HepG2 (cell line): ENCODE results near the gene L3MBTL4. TPM values are rescaled to one million over a fixed set of nuclear protein-coding genes. Genes with fewer than 3 reads are reported as not detected.

Experiments used
- ATAC-seq: fragments of 200-7000 bp; cut with Tn5 transposase; 3 replicates; pipeline ENCODE4 v1.9.1; 2020; ENCODE audit warnings: mild to moderate bottlenecking, moderate library complexity
- BruUV-seq: library from RNA; stranded (reverse); fragments of 400-500 nt; replicated peaks from 2 replicates; lab custom pipeline; 2021; lab: Mats Ljungman, UMichigan
- CTCF ChIA-PET: fragments of 300-600 bp; formaldehyde crosslinking; extraction: SDS; loops from one replicate; lab custom pipeline; 2021; ENCODE audit warnings: low total read pairs, inconsistent platforms, low intra/inter-chr PET ratio; lab: Yijun Ruan, JAX
- POLR2A ChIA-PET: fragments of 350-600 bp; sonication (Branson Sonifier 250); formaldehyde crosslinking; loops from one replicate; lab custom pipeline; 2020; ENCODE audit warnings: antibody characterized with exemption, inconsistent platforms; lab: Yijun Ruan, JAX
- DNase-seq: peaks from one replicate; pipeline ENCODE4 v3.0.0-alpha.2; 2015; ENCODE audit warnings: low spot score
- FAIRE-seq: peaks from 3 replicates; lab custom pipeline; 2011; peaks lifted over from hg19 to GRCh38; lab: Jason Lieb, UNC
- H2AFZ ChIP-seq: one replicate; pipeline ENCODE4 v1.6.1; 2011; ENCODE audit warnings: low read length, inconsistent platforms
- H3K27ac ChIP-seq: fragments of 300-600 bp; 3 replicates; pipeline ENCODE4 v1.8.0; 2011; ENCODE audit warnings: mixed run types, mild to moderate bottlenecking, mixed read lengths, low read length, inconsistent platforms; ENCODE audit not compliant: insufficient read depth; ENCODE audit errors: extremely low read length
- H3K27me3 ChIP-seq, 2 experiments: fragments of 200-600 bp in 1 of 2; 2 replicates in 1 of 2; 3 replicates in 1 of 2; pipeline versions ENCODE4 v1.6.0 to v1.8.0; 2011; ENCODE audit warnings: low read length in 2 of 2, mild to moderate bottlenecking in 2 of 2, moderate library complexity in 2 of 2, inconsistent platforms in 1 of 2; ENCODE audit not compliant: insufficient read depth in 2 of 2, control insufficient read depth in 1 of 2
- H3K36me3 ChIP-seq, 2 experiments: fragments of 200-600 bp in 1 of 2; replicated peaks in 1 of 2; 2 replicates in 1 of 2; 3 replicates in 1 of 2; pipeline versions ENCODE4 v1.5.1 to v1.8.0; 2011; ENCODE audit warnings: low read length in 2 of 2, inconsistent platforms in 1 of 2; ENCODE audit not compliant: insufficient read depth in 2 of 2, control insufficient read depth in 1 of 2
- H3K4me1 ChIP-seq: 2 replicates; pipeline ENCODE4 v1.5.1; 2012; ENCODE audit warnings: low read length, inconsistent platforms; ENCODE audit not compliant: insufficient read depth
- H3K4me2 ChIP-seq: 2 replicates; pipeline ENCODE4 v1.6.0; 2011; ENCODE audit warnings: low read depth, low read length, inconsistent platforms
- H3K4me3 ChIP-seq, 3 experiments: fragments of 200-600 bp in 1 of 3; sonication (generic), shearing (Covaris generic) in 1 of 3; replicated peaks in 1 of 3; 2 replicates each; pipeline ENCODE4 v1.5.1; 2011 to 2016; ENCODE audit warnings: low read length in 3 of 3, inconsistent platforms in 2 of 3, low read depth in 2 of 3, mild to moderate bottlenecking in 2 of 3, control low read depth in 1 of 3, mixed read lengths in 1 of 3; ENCODE audit not compliant: insufficient read depth in 1 of 3
- H3K79me2 ChIP-seq: one replicate; pipeline ENCODE4 v1.6.1; 2011; ENCODE audit warnings: low read length, inconsistent platforms; ENCODE audit not compliant: insufficient read depth
- H3K9ac ChIP-seq: 2 replicates; pipeline ENCODE4 v1.6.0; 2011; ENCODE audit warnings: mild to moderate bottlenecking, low read depth, low read length, inconsistent platforms; ENCODE audit not compliant: insufficient read depth
- H3K9me3 ChIP-seq: 2 replicates; pipeline ENCODE4 v1.5.1; 2012; ENCODE audit warnings: mild to moderate bottlenecking, low read length
- H4K20me1 ChIP-seq: 2 replicates; pipeline ENCODE4 v1.6.0; 2011; ENCODE audit warnings: inconsistent platforms, mild to moderate bottlenecking, low read length, moderate library complexity; ENCODE audit not compliant: insufficient read depth
- DNMT3B ChIP-seq: conservative IDR thresholded peaks from 2 replicates; pipeline ENCODE4 v1.6.1; 2016; ENCODE audit warnings: missing biosample characterization, control low read depth
- MXI1 ChIP-seq: IDR thresholded peaks from 3 replicates; pipeline ENCODE4 v1.6.1; 2012; ENCODE audit warnings: low read depth, low read length, inconsistent platforms, borderline replicate concordance
- POGZ ChIP-seq: sonication (generic); formaldehyde crosslinking; IDR thresholded peaks from 2 replicates; pipeline ENCODE4 v1.4.0; 2020; ENCODE audit warnings: mild to moderate bottlenecking, missing genetic modification reagents
- SMAD3 ChIP-seq: sonication (generic); formaldehyde crosslinking; IDR thresholded peaks from 2 replicates; pipeline ENCODE4 v1.4.0; 2020; ENCODE audit warnings: missing genetic modification reagents
- ZKSCAN8 ChIP-seq: IDR thresholded peaks from 2 replicates; pipeline ENCODE4 v1.6.1; 2016; ENCODE audit warnings: borderline replicate concordance, missing genetic modification reagents, missing compliant biosample characterization
- ZNF264 ChIP-seq: sonication (generic); formaldehyde crosslinking; IDR thresholded peaks from 2 replicates; pipeline ENCODE4 v1.4.0; 2020; ENCODE audit warnings: missing genetic modification reagents
- ZNF383 ChIP-seq: sonication (generic); formaldehyde crosslinking; IDR thresholded peaks from 2 replicates; pipeline ENCODE4 v1.4.0; 2020; ENCODE audit warnings: missing genetic modification reagents, mild to moderate bottlenecking, borderline replicate concordance
- ZNF713 ChIP-seq: sonication (generic); formaldehyde crosslinking; IDR thresholded peaks from 2 replicates; pipeline ENCODE4 v1.4.0; 2020; ENCODE audit warnings: mild to moderate bottlenecking, missing genetic modification reagents
- ZNF737 ChIP-seq: sonication (generic); formaldehyde crosslinking; IDR thresholded peaks from 2 replicates; pipeline ENCODE4 v1.5.0; 2020; ENCODE audit warnings: missing genetic modification reagents, mild to moderate bottlenecking, borderline replicate concordance
- ZNF883 ChIP-seq: sonication (generic); formaldehyde crosslinking; IDR thresholded peaks from 2 replicates; pipeline ENCODE4 v1.5.1; 2020; ENCODE audit warnings: mild to moderate bottlenecking, missing genetic modification reagents; ENCODE audit errors: not compliant biosample characterization
- WGBS: methylation state at CpG from one replicate; pipeline ENCODE4 v1.1.6; 2017; ENCODE audit warnings: low lambda C conversion rate; 5-methylcytosine and 5-hydroxymethylcytosine counted together
- in situ Hi-C: cut with HindIII; loops from 2 replicates; pipeline ENCODE4 v1.10.0; 2017; ENCODE audit warnings: low pct_unique_long_range_greater_than_20kb; ENCODE audit not compliant: extremely low pct_ligation_motif_present
- intact Hi-C: fragments of 100-400 bp; cut with micrococcal nuclease; formaldehyde crosslinking; loops from one replicate; pipeline ENCODE4 v1.10.0; 2022; ENCODE audit not compliant: unreplicated experiment
- polyA plus RNA-seq, 8 experiments: library from polyadenylated mRNA; depleted of rRNA in 3 of 8; stranded (reverse) in 7 of 8; unstranded in 1 of 8; fragments of >200 nt; fragmentation: Illumina TruSeq in 4 of 8; extraction: Trizol in 4 of 8; gene quantifications; 2 replicates each; pipeline versions ENCODE4 v1.2.1 to v1.2.3, GENCODE V29; 2011 to 2016; ENCODE audit warnings: low read depth in 4 of 8, missing spikeins in 1 of 8, mixed read lengths in 1 of 8; ENCODE audit not compliant: insufficient read depth in 1 of 8
- total RNA-seq, 5 experiments: library from RNA; depleted of rRNA; stranded (reverse); fragments of >200 nt; fragmentation: Illumina TruSeq; extraction: Trizol; gene quantifications; 2 replicates each; pipeline ENCODE4 v1.2.3, GENCODE V29; 2016; ENCODE audit warnings: low read depth in 1 of 5
- TF ChIP-seq, protein P1 (sequence below): sonication (generic); formaldehyde crosslinking; IDR thresholded peaks from 2 replicates; pipeline ENCODE4 v1.4.0; 2020; ENCODE audit warnings: missing genetic modification reagents

The L3MBTL4 gene
- total and polyA plus RNA-seq, 2 of the 13 experiments (the other 11 are each of a cell fraction or from before 2014, with no cell fraction given): 10.8 to 13.3 TPM

- intact Hi-C loops: no loop called here
- Histone ChIP-seq H3K9ac (no peak overlapping the region), H3K4me1 (no peaks in the 10 kb centered on the region), H3K27ac (no peak overlapping the region), H3K9me3 (no peaks in the 10 kb centered on the region), H2AFZ (no peak overlapping the region), H3K36me3 (peaks cover 0 to under 1% of the 10 kb centered on the region in 2 experiments; a peak in 1 of 5 replicates), H3K4me2 (no peak overlapping the region), H3K79me2 (no peaks in the 10 kb centered on the region), H3K27me3 (no peaks in the 10 kb centered on the region), H4K20me1 (no peaks in the 10 kb centered on the region), H3K4me3 (no peak overlapping the region)
- CTCF ChIA-PET: no interaction called here
- TF ChIP-seq ZKSCAN8 (CRISPR knock-in tag) (no peak), DNMT3B (no peak), ZNF264 (CRISPR knock-in tag) (no peak), ZNF713 (CRISPR knock-in tag) (no peak), SMAD3 (CRISPR knock-in tag) (no peak), POGZ (no peak), MXI1 (no peak), ZNF383 (CRISPR knock-in tag) (no peak), ZNF737 (no peak), ZNF883 (CRISPR knock-in tag) (no peak)
- TF ChIP-seq, protein P1, sequence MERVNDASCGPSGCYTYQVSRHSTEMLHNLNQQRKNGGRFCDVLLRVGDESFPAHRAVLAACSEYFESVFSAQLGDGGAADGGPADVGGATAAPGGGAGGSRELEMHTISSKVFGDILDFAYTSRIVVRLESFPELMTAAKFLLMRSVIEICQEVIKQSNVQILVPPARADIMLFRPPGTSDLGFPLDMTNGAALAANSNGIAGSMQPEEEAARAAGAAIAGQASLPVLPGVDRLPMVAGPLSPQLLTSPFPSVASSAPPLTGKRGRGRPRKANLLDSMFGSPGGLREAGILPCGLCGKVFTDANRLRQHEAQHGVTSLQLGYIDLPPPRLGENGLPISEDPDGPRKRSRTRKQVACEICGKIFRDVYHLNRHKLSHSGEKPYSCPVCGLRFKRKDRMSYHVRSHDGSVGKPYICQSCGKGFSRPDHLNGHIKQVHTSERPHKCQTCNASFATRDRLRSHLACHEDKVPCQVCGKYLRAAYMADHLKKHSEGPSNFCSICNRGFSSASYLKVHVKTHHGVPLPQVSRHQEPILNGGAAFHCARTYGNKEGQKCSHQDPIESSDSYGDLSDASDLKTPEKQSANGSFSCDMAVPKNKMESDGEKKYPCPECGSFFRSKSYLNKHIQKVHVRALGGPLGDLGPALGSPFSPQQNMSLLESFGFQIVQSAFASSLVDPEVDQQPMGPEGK (CRISPR knock-in tag): no peak
- ATAC-seq: no peak
- in situ Hi-C loops: no loop called here
- FAIRE-seq: no peak
- 93% methylated on average over 4 of the region's 4 CpGs for WGBS
- no TSS peak for BruUV-seq
- no peak for DNase-seq
- POLR2A ChIA-PET: no interaction called here
Observed at GRCh38 chr18:6200204-6200774, 214.4 kb downstream of the L3MBTL4 start.
